ENCODE data around the gene MPL.

GRCh38 chr1:43387976-43388599 lies 50.5 kb downstream of the MPL start:
- TF ChIP-seq CTCF (IDR thresholded peaks at IDR 0.05) (no peak), POLR2A (IDR thresholded peaks at IDR 0.05) (no peak)

Data from ovary (tissue), 3 donors.